A549 (cell line): ENCODE results near the gene FAM120A. TPM values are rescaled to one million over a fixed set of nuclear protein-coding genes. Genes with fewer than 3 reads are reported as not detected.

Experiments used
- ATAC-seq, 2 experiments: fragments of 200-7000 bp in 1 of 2; fragments of >200 bp in 1 of 2; cut with Nextera tagmentation in 1 of 2; cut with Tn5 transposase in 1 of 2; 3 replicates each; pipeline versions ENCODE4 v1.8.0 to v1.9.1; 2018 to 2020; ENCODE audit warnings: mild to moderate bottlenecking in 1 of 2, moderate library complexity in 1 of 2
- CTCF ChIA-PET: fragments of 300-600 bp; sonication (Branson Sonifier 250); formaldehyde crosslinking; extraction: SDS; loops from one replicate; lab custom pipeline; 2021; ENCODE audit warnings: antibody characterized with exemption, inconsistent platforms; lab: Yijun Ruan, JAX
- POLR2A ChIA-PET: fragments of 350-600 bp; formaldehyde crosslinking; extraction: SDS; loops from one replicate; lab custom pipeline; 2021; ENCODE audit warnings: antibody characterized with exemption, inconsistent platforms; lab: Yijun Ruan, JAX
- DNase-seq, 2 experiments: peaks; one replicate each; pipeline versions ENCODE4 v3.0.0 to v3.0.0-alpha.2; 2011 to 2016; ENCODE audit warnings: low read depth in 1 of 2, low spot score in 1 of 2
- FAIRE-seq: peaks from 2 replicates; lab custom pipeline; 2011; peaks lifted over from hg19 to GRCh38; lab: Jason Lieb, UNC
- H3K27ac ChIP-seq, 2 experiments: fragments of >200 bp; sonication (Bioruptor Twin); formaldehyde crosslinking; 3 replicates each; pipeline ENCODE4 v1.5.1; 2016 to 2017
- H3K4me1 ChIP-seq: fragments of >200 bp; sonication (Bioruptor Twin); formaldehyde crosslinking; 3 replicates; pipeline ENCODE4 v1.6.1; 2016
- H3K4me2 ChIP-seq: fragments of >200 bp; sonication (Bioruptor Twin); formaldehyde crosslinking; 3 replicates; pipeline ENCODE4 v1.6.1; 2016
- H3K4me3 ChIP-seq: fragments of >200 bp; sonication (Bioruptor Twin); formaldehyde crosslinking; 3 replicates; pipeline ENCODE4 v1.5.1; 2016
- H3K9me3 ChIP-seq: fragments of >200 bp; sonication (Bioruptor Twin); formaldehyde crosslinking; 3 replicates; pipeline ENCODE4 v1.6.1; 2016
- ATOH8 ChIP-seq: fragments of 250-450 bp; sonication (Bioruptor Pico); IDR thresholded peaks from 2 replicates; pipeline ENCODE4 v1.5.0; 2020; ENCODE audit warnings: low read depth, mild to moderate bottlenecking, moderate library complexity
- BCL3 ChIP-seq: fragments of >200 bp; sonication (Bioruptor Twin); formaldehyde crosslinking; IDR thresholded peaks from 3 replicates; pipeline ENCODE4 v1.6.1; 2016
- BHLHE40 ChIP-seq: IDR thresholded peaks from 2 replicates; pipeline ENCODE4 v1.6.1; 2012; ENCODE audit warnings: low read depth, low read length, inconsistent platforms
- CBX8 ChIP-seq: fragments of 200-600 bp; sonication (generic); IDR thresholded peaks from 2 replicates; pipeline ENCODE4 v1.6.1; 2016
- EHF ChIP-seq: fragments of 250-450 bp; sonication (Bioruptor Pico); IDR thresholded peaks from 2 replicates; pipeline ENCODE4 v1.5.0; 2020; ENCODE audit warnings: mild to moderate bottlenecking
- ELK1 ChIP-seq: fragments of 150-350 bp; IDR thresholded peaks from 2 replicates; pipeline ENCODE4 v1.6.1; 2014; ENCODE audit warnings: low read depth, mild to moderate bottlenecking, low read length
- FOSB ChIP-seq: fragments of 250-450 bp; sonication (Bioruptor Pico); IDR thresholded peaks from 2 replicates; pipeline ENCODE4 v1.5.0; 2020; ENCODE audit warnings: mild to moderate bottlenecking, moderate library complexity
- FOSL2 ChIP-seq, 2 experiments: fragments of 450-650 bp in 1 of 2; fragments of >200 bp in 1 of 2; sonication (Bioruptor Twin) in 1 of 2; formaldehyde crosslinking; IDR thresholded peaks; 2 replicates each; pipeline versions ENCODE4 v1.5.0 to v1.6.1; 2016 to 2020; ENCODE audit warnings: mild to moderate bottlenecking in 1 of 2, moderate library complexity in 1 of 2
- FOXS1 ChIP-seq: fragments of 250-450 bp; sonication (Bioruptor Pico); IDR thresholded peaks from 2 replicates; pipeline ENCODE4 v1.5.0; 2020; ENCODE audit warnings: mild to moderate bottlenecking, moderate library complexity
- HMGXB4 ChIP-seq: fragments of 250-450 bp; sonication (Bioruptor Pico); IDR thresholded peaks from 2 replicates; pipeline ENCODE4 v1.5.0; 2021; ENCODE audit warnings: mild to moderate bottlenecking, moderate library complexity, borderline replicate concordance
- HOXA7 ChIP-seq: fragments of 250-450 bp; sonication (Bioruptor Pico); IDR thresholded peaks from 2 replicates; pipeline ENCODE4 v1.5.0; 2020; ENCODE audit warnings: mild to moderate bottlenecking, moderate library complexity
- HOXB13 ChIP-seq: fragments of 250-450 bp; sonication (Bioruptor Pico); IDR thresholded peaks from 2 replicates; pipeline ENCODE4 v1.5.0; 2020; ENCODE audit warnings: low read depth, mild to moderate bottlenecking, moderate library complexity
- KDM5A ChIP-seq: fragments of 200-600 bp; sonication (generic); IDR thresholded peaks from 2 replicates; pipeline ENCODE4 v1.6.1; 2016; ENCODE audit warnings: antibody characterized with exemption, mild to moderate bottlenecking
- MAX ChIP-seq: IDR thresholded peaks from 2 replicates; pipeline ENCODE4 v1.6.1; 2012
- NFE2L2 ChIP-seq: fragments of 150-350 bp; conservative IDR thresholded peaks from 2 replicates; pipeline ENCODE4 v1.6.1; 2014; ENCODE audit warnings: low read length
- NPAS2 ChIP-seq: fragments of 250-450 bp; sonication (Bioruptor Pico); IDR thresholded peaks from 2 replicates; pipeline ENCODE4 v1.8.0; 2022; ENCODE audit warnings: mild to moderate bottlenecking, moderate library complexity, borderline replicate concordance
- PHF8 ChIP-seq: fragments of 200-600 bp; sonication (generic); IDR thresholded peaks from 2 replicates; pipeline ENCODE4 v1.6.1; 2016; ENCODE audit warnings: low read depth, mild to moderate bottlenecking, antibody characterized with exemption, moderate library complexity, borderline replicate concordance
- POLR2AphosphoS2 ChIP-seq: conservative IDR thresholded peaks from 2 replicates; pipeline ENCODE4 v1.6.1; 2012; ENCODE audit warnings: low read length, improper control_type of control experiment, inconsistent platforms
- RAD21 ChIP-seq, 2 experiments: fragments of >200 bp in 1 of 2; sonication (Bioruptor Twin) in 1 of 2; formaldehyde crosslinking in 1 of 2; IDR thresholded peaks in 1 of 2; conservative IDR thresholded peaks in 1 of 2; 2 replicates in 1 of 2; 3 replicates in 1 of 2; pipeline ENCODE4 v1.6.1; 2012 to 2018; ENCODE audit warnings: inconsistent platforms in 1 of 2
- RARB ChIP-seq: fragments of 250-450 bp; sonication (Bioruptor Pico); IDR thresholded peaks from 2 replicates; pipeline ENCODE4 v1.8.0; 2021; ENCODE audit warnings: mild to moderate bottlenecking, moderate library complexity
- RFX5 ChIP-seq: fragments of 450-650 bp; IDR thresholded peaks from 2 replicates; pipeline ENCODE4 v1.7.1; 2014; ENCODE audit warnings: antibody characterized with exemption, mild to moderate bottlenecking, moderate library complexity
- SREBF2 ChIP-seq: fragments of 450-650 bp; IDR thresholded peaks from 2 replicates; pipeline ENCODE4 v1.6.1; 2014; ENCODE audit warnings: mild to moderate bottlenecking, moderate library complexity
- TFCP2L1 ChIP-seq: fragments of 250-450 bp; sonication (Bioruptor Pico); IDR thresholded peaks from 2 replicates; pipeline ENCODE4 v1.5.0; 2021; ENCODE audit warnings: mild to moderate bottlenecking
- ZFP36 ChIP-seq: fragments of 450-650 bp; IDR thresholded peaks from 2 replicates; pipeline ENCODE4 v1.6.1; 2014; ENCODE audit warnings: borderline replicate concordance; ENCODE audit not compliant: partially characterized antibody
- WGBS: methylation state at CpG from one replicate; pipeline ENCODE4 v1.1.6; 2017; ENCODE audit errors: missing lambda C conversion rate; 5-methylcytosine and 5-hydroxymethylcytosine counted together
- polyA plus RNA-seq, 4 experiments: library from polyadenylated mRNA; depleted of rRNA in 3 of 4; stranded (reverse); fragments of >200 nt; fragmentation: RNase III in 1 of 4; extraction: RNeasy Plus Mini Kit Qiagen cat#74134 plus additional on column Dnase treatment in 1 of 4; gene quantifications; 2 replicates in 3 of 4; 3 replicates in 1 of 4; pipeline ENCODE4 v1.2.3, GENCODE V29; 2011 to 2017

FAM120A gene
- polyA plus RNA-seq, 2 of the 4 experiments (the other 2 are of a cell fraction), result 86.3 to 111 TPM

GRCh38 chr9:93513606-93514005 lies 62.1 kb downstream of the FAM120A start:
- Histone ChIP-seq H3K9me3 (no peaks in the 10 kb centered on the region), H3K4me2 (no peak overlapping the region), H3K27ac (no peak overlapping the region), H3K4me1 (peaks cover 7% of the 10 kb centered on the region; the same call in 1 of the 3 replicates), H3K4me3 (no peak overlapping the region)
- POLR2A ChIA-PET, result interaction anchor here (1.3 kb wide), 1 partner anchor 53 kb away, joined by 3 read pairs; no protein-coding TSS in a partner anchor
- 87% methylated on average over 9 of the region's 9 CpGs for WGBS
- no peak for TF ChIP-seq PHF8
- TF ChIP-seq POLR2AphosphoS2, result no peak
- TF ChIP-seq NFE2L2, result no peak
- no peak for TF ChIP-seq BHLHE40
- no peak for TF ChIP-seq BCL3
- no peak for TF ChIP-seq ATOH8 (CRISPR knock-in tag)
- no peak for TF ChIP-seq TFCP2L1
- no peak for TF ChIP-seq MAX
- TF ChIP-seq KDM5A, result no peak
- no peak for TF ChIP-seq HOXA7 (CRISPR knock-in tag)
- TF ChIP-seq SREBF2, result no peak
- TF ChIP-seq FOXS1 (CRISPR knock-in tag), result no peak
- no peak for TF ChIP-seq HMGXB4 (CRISPR knock-in tag)
- no peak for TF ChIP-seq ZFP36
- TF ChIP-seq RAD21 (conservative IDR thresholded peaks at IDR 0.05 in 1 of 2, IDR thresholded peaks at IDR 0.05 in 1 of 2), result no peak
- TF ChIP-seq CBX8, result no peak
- no peak for TF ChIP-seq NPAS2
- no peak for TF ChIP-seq HOXB13
- TF ChIP-seq FOSB (CRISPR knock-in tag), result no peak
- no peak for FAIRE-seq
- CTCF ChIA-PET, result interaction anchor here (0.6 kb wide), 1 partner anchor 254 kb away, joined by 3 read pairs; no protein-coding TSS in a partner anchor
- no peak for DNase-seq
- ATAC-seq, result no peak

- ATAC-seq (no peak), DNase-seq (no peak), FAIRE-seq (no peak)
- no peak for TF ChIP-seq NFE2L2
- TF ChIP-seq FOSL2 (IDR thresholded peaks at IDR 0.05), result no peak
- no peak for TF ChIP-seq FOSL2 (CRISPR knock-in tag; IDR thresholded peaks at IDR 0.05)
- no peak for TF ChIP-seq RARB
- TF ChIP-seq EHF (CRISPR knock-in tag), result no peak
- TF ChIP-seq ELK1, result no peak
- TF ChIP-seq KDM5A, result no peak
- no peak for TF ChIP-seq RFX5
- TF ChIP-seq, all 56 proteins: peak for 0
- no peak overlapping the region for H3K27ac ChIP-seq
- ChIA-PET CTCF (no interaction called here), POLR2A (no interaction called here)
- H3K4me3 ChIP-seq, result no peak overlapping the region
- 91% methylated on average over 1 of the region's 1 CpG for WGBS
- no peaks in the 10 kb centered on the region for H3K9me3 ChIP-seq
- H3K4me1 ChIP-seq, result no peaks in the 10 kb centered on the region
- H3K4me2 ChIP-seq, result no peak overlapping the region
Measured at GRCh38 chr9:93517331-93517730, 65.8 kb downstream of the FAM120A start.
